ENCODE measurements around the gene PRPF6. TPM values are rescaled to one million over a fixed set of nuclear protein-coding genes. Genes with fewer than 3 reads are reported as not detected.

The PRPF6 gene
- total RNA-seq, 1 donor from 2014 or later, result 51.9 TPM

DNA sequence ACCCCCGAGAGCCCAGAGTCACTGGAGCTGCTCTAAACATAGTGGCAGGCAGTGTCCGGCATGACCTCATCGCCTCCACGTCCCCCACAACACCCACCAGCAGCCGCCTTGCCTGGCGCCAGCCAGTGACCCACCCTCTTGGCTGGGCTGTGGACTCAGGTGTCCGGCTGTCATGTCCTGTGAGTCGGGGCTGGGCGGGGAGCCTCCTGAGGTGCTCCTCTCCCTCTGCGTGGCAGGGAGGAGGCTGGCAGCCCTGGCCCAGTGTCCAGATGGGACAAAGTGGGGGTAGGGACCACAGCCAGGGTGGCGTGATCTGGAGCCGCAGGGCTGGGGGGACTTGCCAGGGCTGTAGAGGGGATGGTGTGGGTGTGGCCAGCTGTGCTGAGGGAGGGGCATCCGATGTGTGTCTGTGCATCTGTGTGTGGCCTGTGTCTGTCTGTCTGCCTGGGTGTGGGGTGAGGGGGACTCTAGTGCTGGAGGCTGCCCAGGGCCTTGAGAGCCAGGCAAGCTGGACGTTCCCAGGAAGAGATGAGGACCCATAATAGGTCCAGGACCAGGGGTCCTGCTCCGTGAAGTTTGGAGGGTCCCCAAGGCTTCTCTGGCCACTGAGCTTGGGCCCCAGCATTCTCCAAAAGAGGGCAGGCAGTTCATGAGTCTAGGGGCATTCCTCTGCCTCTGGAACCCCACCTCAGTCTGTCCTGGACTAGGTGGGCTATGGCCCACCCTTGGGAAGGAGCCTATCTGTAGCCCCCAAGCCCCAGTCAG is 70.8 kb downstream of the PRPF6 start:
- peaks cover 17% of the 10 kb centered on the region for H3K4me1 Mint-ChIP-seq
- H3K4me3 Mint-ChIP-seq, result no peak overlapping the region
- H3K36me3 Mint-ChIP-seq, result no peaks in the 10 kb centered on the region
- Histone ChIP-seq H4K20me1 (ENCODE audit: low read depth) (peaks cover 18% of the 10 kb centered on the region), H3K79me2 (ENCODE audit: low read depth) (no peaks in the 10 kb centered on the region), H3K4me3 (no peak overlapping the region), H3K36me3 (no peaks in the 10 kb centered on the region), H3K27ac (no peak overlapping the region), H3K27me3 (peaks cover 66% of the 10 kb centered on the region), H3K9me3 (ENCODE audit: low read depth) (no peaks in the 10 kb centered on the region), H3K9ac (no peak overlapping the region), H3K4me1 (peaks cover 8% of the 10 kb centered on the region), H3F3A (ENCODE audit: low read depth) (peaks cover 19% of the 10 kb centered on the region), H2AFZ (replicated peaks) (no peak overlapping the region), H3K4me2 (no peak overlapping the region)
- no peak overlapping the region for H3K27ac Mint-ChIP-seq
- TF ChIP-seq EZH2 (IDR thresholded peaks at IDR 0.05) (no peak), CTCF (IDR thresholded peaks at IDR 0.05) (no peak), EZH2phosphoT487 (IDR thresholded peaks at IDR 0.05) (no peak)
- peaks cover 31% of the 10 kb centered on the region for H3K27me3 Mint-ChIP-seq (ENCODE audit: insufficient read depth, low read depth)
- peaks cover 2% of the 10 kb centered on the region for H3K9me3 Mint-ChIP-seq
- DNase-seq (ENCODE audit: low spot score), result no peak

DNA sequence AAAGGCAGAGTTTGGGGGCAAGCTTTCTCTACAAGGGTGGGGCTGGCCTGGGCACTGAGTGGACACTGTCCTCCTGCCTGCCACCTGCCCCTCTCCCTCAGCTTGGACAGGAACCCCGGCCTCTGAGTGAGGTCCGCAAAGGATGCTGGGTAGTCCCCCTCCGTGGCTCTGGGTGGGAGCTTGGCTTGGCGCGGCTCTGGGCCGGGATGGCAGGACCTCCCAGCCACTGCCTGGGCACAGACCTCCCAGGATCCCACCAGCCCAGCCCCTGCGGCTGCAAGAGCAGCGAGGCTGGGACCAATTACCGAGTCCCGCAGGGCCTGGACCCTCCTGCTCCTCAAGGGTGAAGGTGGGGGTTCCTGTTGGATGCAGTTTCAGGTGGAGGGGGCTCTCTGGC is 71.4 kb downstream of the PRPF6 start:
- Mint-ChIP-seq H3K9me3 (peaks cover 2% of the 10 kb centered on the region), H3K27ac (no peak overlapping the region), H3K36me3 (no peaks in the 10 kb centered on the region), H3K4me3 (no peak overlapping the region), H3K4me1 (peaks cover 19% of the 10 kb centered on the region), H3K27me3 (ENCODE audit: insufficient read depth, low read depth) (peaks cover 26% of the 10 kb centered on the region)
- no peak overlapping the region for H2AFZ ChIP-seq (replicated peaks)
- DNase-seq (ENCODE audit: low spot score), result no peak
- H3K36me3 ChIP-seq, result no peaks in the 10 kb centered on the region
- no peak overlapping the region for H3K27ac ChIP-seq
- H3K79me2 ChIP-seq (ENCODE audit: low read depth), result no peaks in the 10 kb centered on the region
- H3K4me2 ChIP-seq, result no peak overlapping the region
- no peaks in the 10 kb centered on the region for H3K9me3 ChIP-seq (ENCODE audit: low read depth)
- H3F3A ChIP-seq (ENCODE audit: low read depth), result peaks cover 23% of the 10 kb centered on the region
- H3K4me1 ChIP-seq, result peaks cover 8% of the 10 kb centered on the region
- TF ChIP-seq EZH2 (IDR thresholded peaks at IDR 0.05) (no peak), CTCF (IDR thresholded peaks at IDR 0.05) (no peak), EZH2phosphoT487 (IDR thresholded peaks at IDR 0.05) (no peak)
- H3K4me3 ChIP-seq, result no peak overlapping the region
- H4K20me1 ChIP-seq (ENCODE audit: low read depth), result peaks cover 14% of the 10 kb centered on the region
- H3K9ac ChIP-seq, result no peak overlapping the region
- peaks cover 60% of the 10 kb centered on the region for H3K27me3 ChIP-seq

DNA sequence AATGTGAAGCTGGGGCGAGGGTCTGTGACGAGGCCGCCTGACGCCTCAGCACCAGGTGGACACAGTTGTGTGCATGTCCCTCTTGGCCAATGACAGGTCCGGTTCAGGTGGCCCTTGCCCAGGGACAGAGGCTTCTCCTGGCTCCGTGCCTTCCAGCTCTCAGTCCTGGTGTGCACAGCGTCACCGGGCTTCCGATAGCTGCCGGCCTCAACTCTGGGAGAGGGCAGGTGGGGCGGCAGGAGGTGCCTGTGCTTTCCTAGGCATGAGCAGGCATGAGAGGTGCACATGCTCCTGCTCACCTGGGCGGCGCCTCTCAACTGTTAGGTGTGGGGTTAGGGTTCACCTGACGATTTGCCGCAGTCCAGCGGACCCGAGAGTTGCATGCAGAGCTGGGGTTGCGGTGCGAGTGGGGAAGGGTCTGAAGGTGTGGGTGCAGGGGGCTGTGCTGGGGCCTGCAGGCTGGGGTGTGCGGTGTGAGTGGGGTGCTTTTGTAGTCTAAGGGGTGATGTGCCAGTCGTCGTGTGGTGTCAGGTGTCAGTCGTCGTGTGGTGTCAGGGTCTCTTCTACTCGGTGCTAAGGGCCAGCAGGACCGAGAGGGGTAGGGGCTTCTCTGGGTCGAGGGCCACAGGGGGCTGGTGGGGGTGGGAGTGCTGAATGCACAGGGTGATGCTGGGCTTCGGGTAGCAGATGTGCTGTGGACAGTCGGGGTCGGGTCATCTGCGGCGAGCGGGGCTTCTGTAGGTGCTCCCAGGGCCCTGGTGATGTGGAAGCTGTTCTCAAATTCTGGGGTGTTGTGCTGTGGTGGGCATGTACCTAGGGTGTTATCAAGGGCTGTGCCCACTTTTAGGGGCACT is 72.3 kb downstream of the PRPF6 start:
- H3K4me2 ChIP-seq, result no peak overlapping the region
- Mint-ChIP-seq H3K27ac (no peak overlapping the region), H3K4me1 (peaks cover 21% of the 10 kb centered on the region), H3K4me3 (peak overlapping the region; percentile 71), H3K9me3 (peaks cover 2% of the 10 kb centered on the region), H3K27me3 (ENCODE audit: insufficient read depth, low read depth) (peaks cover 23% of the 10 kb centered on the region), H3K36me3 (no peaks in the 10 kb centered on the region)
- no peak overlapping the region for H2AFZ ChIP-seq (replicated peaks)
- peaks cover 51% of the 10 kb centered on the region for H3K27me3 ChIP-seq
- no peaks in the 10 kb centered on the region for H3K9me3 ChIP-seq (ENCODE audit: low read depth)
- no peak overlapping the region for H3K27ac ChIP-seq
- no peak for DNase-seq (ENCODE audit: low spot score)
- TF ChIP-seq CTCF (IDR thresholded peaks at IDR 0.05) (no peak), EZH2 (IDR thresholded peaks at IDR 0.05) (no peak)
- no peaks in the 10 kb centered on the region for H3K79me2 ChIP-seq (ENCODE audit: low read depth)
- H3K36me3 ChIP-seq, result no peaks in the 10 kb centered on the region
- peaks cover 5% of the 10 kb centered on the region for H4K20me1 ChIP-seq (ENCODE audit: low read depth)
- peaks cover 8% of the 10 kb centered on the region for H3K4me1 ChIP-seq
- H3K4me3 ChIP-seq, result no peak overlapping the region
- peaks cover 15% of the 10 kb centered on the region for H3F3A ChIP-seq (ENCODE audit: low read depth)
- no peak overlapping the region for H3K9ac ChIP-seq
